Kidney tubule cell (primary cell): ENCODE measurements around the gene BCL6B.
"Not testable (repeated sequence)": the region's sequence is repeated elsewhere in the genome, so short reads cannot be mapped to it uniquely, and the experiment has no call there.

Experiments
- DNase-seq: peaks from one replicate; pipeline ENCODE4 v3.0.0-alpha.2; 2018; ENCODE audit warnings: low spot score

Gene BCL6B

DNA sequence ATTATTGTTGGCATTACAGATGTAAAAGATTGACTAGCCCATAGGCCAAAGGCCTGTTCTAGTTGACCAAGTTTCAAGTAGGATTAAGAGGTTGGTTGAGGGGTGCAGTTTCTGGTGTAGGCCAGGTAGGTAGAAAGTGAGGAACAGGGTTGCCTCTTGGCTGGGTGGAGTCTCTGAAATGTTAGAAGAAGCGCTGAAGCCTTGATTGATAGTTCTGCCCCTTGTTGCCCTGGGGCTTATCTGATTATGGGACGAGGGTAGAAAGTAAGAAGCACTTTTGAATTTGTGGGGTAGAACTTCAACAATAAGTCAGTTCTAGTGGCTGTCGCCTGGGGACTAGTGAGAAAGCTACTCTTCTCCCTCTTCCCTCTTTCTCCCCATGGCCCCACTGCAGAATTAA lies 6.2 kb downstream of the BCL6B start:
- no peak for DNase-seq

DNA sequence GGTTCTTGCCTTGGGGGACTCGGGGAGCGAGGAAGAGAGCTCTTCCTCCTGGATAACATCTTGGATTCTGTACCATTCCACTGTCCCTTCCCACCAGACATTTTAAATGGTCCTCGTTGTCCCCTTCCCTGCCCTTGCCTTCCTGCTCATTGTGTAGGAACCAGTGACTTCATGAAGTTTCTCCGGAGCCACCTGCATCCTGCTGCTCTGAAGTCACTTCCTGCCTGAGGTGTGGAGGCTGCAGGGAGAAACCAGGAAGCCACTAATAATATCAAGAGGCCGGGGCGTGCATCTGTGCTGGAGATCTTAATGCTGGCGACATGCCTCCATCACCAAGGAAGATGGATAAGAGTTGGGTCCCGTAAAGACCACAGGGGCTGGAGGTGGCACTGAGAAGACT lies 6.8 kb downstream of the BCL6B start:
- no peak for DNase-seq

DNA sequence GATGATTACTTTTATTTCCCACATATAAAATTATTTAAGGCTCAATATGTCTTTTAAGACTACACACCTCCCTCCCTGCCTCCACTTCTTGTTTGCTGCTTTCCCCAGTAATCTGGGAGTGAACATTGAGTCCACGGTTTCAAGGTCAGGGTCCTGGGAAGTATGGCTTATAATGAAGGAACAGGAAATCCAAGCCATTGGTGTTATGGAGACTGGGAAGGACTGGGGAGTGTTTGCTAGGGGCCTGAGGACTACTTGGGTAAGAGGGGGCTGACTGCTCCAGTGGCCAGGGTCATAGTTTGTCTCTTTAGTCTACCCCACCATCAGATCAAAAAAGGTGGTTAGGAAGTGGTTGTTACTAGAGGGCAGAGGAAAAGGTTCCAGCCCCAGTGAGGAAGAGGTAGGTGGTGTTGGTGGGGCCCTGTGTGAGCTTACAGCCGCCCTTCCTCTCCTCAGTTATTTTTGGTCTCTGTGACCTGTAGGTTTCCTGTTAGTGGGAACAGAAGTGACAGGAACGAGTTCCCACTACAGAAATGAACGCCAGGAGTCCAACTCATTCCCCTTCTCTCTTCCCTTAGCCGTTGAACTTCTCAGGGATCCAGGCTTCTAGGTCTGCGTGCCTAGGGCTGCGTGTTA lies 12.2 kb downstream of the BCL6B start:
- no peak for DNase-seq

DNA sequence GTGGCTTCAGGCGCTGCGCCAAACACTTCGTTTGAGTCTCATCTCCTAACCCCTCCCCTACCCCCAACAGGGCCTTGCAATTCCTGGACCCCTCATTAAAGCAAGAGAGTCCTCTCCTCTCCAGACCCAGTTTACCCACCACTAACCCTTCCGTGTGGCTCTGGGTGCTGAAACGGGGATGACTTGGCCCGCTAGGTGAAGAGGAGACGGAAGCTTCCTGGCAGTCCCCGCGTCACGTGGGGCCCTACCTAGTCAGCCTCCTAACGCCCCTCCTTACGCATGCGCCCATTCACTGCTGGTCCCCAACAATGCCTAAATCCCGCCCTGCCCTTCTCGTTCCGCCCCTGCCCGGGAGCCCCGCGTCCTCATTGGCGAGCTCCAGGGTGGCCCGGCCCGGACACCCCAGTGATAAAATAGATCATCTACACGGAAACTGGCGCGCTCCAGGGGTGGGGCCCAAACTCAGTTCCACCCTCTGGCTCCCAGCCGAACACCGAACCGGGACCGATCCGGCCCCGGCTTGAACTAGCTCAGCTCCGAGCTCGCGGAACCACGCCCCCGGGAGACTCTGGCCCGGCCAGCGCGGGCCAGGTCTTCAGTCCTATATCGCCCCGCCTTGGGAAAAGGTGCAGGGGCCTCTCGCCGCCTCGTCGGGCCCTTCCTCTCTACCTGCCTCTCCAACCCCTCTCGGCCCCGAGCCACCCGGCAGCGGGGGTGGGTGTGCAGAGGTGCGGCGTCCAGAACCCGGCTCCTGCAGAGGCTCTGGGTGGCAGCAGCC lies 12.9 kb downstream of the BCL6B start, which contains the start of gene SLC16A13:
SLC16A13 (plus strand) TSS at position 425 of the 778 bp plus-strand sequence. CDS start 368 bp downstream, outside the sequence.
- peak; percentile 99 for DNase-seq

DNA sequence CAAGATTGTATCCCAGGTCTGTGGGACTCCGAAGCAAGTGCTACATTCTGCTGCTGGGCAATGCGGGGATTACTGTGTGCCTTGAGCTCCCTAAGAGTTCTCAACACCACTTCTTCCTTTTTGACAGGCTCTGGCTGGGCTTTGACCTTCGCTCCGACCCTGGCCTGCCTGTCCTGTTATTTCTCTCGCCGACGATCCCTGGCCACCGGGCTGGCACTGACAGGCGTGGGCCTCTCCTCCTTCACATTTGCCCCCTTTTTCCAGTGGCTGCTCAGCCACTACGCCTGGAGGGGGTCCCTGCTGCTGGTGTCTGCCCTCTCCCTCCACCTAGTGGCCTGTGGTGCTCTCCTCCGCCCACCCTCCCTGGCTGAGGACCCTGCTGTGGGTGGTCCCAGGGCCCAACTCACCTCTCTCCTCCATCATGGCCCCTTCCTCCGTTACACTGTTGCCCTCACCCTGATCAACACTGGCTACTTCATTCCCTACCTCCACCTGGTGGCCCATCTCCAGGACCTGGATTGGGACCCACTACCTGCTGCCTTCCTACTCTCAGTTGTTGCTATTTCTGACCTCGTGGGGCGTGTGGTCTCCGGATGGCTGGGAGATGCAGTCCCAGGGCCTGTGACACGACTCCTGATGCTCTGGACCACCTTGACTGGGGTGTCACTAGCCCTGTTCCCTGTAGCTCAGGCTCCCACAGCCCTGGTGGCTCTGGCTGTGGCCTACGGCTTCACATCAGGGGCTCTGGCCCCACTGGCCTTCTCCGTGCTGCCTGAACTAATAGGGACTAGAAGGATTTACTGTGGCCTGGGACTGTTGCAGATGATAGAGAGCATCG lies 15.4 kb downstream of the BCL6B start:
- DNase-seq: no peak

DNA sequence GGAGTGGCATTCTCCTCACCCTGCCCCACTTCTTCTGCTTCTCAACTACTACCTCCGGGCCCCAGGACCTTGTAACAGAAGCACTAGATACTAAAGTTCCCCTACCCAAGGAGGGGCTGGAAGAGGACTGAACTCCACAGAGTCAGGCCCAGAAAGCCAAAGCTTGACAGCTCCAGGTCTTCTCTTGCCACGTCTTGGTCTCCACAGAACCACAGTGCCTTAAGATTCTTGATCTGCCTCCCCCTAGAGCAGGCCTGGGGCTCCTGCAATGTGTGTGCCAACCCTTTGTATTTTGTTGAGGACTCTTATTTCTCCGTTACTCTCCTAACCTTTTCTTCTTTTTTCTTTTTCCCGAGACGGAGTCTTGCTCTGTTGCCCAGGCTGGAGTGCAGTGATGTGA lies 17.0 kb downstream of the BCL6B start:
- no peak for DNase-seq

DNA sequence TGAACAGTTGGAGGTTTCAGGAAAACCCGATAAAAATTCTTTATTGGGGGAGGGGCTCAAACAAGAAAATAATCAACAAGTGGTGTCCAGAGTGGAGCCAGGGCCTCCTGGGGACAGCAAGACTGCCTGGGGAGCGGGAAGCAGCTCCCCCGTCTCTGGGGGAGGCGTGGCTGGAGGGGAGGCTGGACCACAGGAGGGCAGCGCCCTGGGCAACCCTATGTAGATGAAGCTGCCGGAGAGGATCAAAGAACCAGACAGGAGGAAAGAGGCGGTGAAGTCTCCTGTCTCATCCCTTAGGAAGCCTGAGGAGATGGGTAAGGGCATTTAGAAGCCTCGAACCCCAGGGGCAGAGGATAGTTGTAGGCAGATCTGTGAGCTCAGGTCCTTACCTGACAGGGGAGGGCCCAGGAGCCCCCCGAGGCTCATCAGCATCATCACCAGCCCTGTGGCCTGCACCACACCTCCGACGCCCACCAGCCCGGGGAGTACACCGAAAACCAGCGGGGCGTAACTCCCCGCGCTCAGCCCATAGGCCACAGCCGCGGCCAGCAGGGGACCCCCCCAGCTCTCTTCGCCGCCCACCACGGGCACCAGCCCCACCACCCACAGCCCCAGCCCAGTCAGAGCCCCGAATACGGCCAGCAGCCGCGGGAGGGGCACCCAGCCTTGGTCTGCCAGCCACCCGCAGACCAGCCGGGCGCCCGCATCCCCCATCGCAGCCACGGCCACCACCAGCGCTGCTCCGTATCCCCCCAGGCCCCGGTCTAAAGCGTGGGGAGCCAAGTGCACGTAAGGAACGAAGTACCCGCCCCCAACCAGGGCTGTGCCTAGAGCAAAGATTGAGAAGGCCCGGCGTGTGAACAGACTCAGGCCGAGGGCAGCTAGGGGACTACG lies 19.0 kb downstream of the BCL6B start:
- no peak for DNase-seq

DNA sequence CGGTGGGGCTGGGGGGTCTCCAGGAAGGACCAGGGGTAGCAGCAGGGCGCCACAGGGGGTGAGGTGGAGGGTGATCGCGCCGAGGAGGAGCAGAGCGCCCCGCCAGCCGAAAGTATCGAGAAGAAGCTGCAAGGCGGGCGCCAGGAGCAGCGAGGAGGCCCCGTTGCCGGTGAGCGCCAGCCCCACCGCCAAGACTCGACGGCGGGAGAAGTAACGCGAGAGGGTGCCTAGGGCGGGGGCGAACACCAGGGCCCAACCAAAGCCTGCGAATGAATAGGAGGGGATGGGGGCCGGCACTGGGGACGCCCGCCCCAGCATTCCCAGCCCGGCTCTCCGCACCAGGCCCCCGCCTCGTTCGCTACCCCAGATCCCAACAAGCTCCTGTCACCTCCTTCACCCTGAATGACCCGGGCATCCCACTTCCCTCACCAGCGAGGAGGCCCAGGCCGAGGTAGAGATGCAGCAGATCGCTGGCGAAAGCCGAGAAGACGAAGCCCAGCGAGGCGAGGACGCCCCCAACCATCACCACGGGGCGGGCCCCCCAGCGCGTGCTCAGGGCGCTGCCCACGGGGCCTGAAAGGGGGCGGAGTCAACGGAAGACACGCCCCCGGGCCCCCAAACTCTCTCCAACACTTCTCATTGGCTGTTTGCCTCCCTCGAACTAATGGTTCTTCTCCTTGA lies 19.8 kb downstream of the BCL6B start:
- DNase-seq: no peak

DNA sequence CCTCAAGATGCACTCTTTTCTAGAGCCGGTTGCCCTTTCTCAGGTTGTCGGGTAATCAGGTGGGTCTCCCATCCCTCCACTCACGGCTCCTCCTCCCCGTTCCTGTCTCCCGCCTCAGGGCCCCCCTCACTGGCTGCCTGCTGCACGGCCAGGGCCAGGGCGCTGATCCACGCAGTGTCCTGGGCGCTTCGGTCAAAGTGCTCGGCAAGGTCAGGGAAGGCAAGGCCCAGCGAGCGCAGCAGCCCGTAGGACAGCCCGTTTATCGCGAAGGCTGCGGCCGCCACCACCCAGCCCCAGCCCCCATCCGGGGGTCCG lies 20.3 kb downstream of the BCL6B start:
- no peak for DNase-seq

DNA sequence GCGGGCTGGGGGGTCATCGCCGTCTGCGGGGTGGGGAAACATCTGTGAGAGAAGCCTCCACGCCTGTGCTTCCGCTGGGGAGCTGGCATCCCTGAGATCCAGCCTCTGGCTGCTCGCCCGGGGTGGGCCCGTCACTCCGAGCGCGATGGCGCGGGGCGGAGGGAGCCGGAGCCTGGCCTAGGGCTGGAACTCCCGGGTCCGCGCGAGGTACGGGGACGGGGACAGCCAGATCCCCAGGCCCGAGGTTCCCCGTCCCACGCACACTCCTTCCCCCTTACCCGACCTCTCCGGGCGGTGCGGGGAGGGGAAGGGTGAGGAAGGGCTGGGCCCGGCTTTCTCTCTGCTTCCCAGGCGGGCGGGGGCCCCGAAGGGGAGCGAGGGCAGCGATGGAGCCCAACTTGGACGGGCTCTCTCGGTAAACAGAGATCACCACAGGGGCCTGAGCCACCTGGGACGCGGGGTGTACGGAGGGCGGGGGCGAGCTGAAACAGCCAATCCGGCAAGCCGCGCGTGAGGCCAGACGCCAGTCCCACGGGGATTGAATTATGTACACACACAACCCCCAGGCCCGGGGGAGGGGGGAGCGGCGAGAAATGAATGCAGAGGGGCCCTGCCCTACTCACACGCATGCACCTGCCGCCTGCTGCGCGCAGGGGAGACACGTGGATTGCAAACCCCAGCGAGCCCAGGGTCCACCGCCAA lies 20.8 kb downstream of the BCL6B start, which contains the start of gene SLC16A11:
SLC16A11 (minus strand) TSS at position 596 of the 702 bp plus-strand sequence; CDS start at position 17, 579 bp downstream.
- DNase-seq: no peak

DNA sequence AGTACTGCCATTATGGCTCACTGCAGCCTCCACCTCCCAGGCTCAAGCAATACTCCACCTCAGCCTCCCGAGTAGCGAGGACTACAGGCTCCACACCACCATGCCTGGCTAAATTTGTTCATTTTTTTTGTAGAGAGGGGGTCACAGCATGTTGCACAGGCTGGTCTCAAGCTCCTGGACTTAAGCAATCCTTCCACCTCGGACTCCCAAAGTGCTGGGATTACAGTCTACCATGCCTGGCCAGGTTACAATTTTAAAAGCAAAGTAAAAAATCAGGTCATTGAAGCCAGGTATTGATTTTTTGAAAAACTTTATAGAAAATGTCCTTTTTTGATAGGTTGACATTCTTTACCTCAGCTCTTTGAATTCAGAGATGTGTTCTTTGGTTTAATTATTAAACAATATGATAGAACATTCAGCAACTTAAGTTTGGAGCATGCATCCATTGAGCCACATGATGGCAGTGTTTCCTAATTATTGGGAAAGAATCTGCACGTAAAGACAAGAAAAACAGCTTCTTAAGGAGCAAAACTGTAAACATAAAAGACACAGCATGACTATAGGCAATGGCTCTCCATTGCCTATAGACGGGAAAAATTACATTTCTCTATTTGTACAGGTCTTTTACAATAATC lies 22.8 kb downstream of the BCL6B start:
- peak; percentile 84 for DNase-seq

DNA sequence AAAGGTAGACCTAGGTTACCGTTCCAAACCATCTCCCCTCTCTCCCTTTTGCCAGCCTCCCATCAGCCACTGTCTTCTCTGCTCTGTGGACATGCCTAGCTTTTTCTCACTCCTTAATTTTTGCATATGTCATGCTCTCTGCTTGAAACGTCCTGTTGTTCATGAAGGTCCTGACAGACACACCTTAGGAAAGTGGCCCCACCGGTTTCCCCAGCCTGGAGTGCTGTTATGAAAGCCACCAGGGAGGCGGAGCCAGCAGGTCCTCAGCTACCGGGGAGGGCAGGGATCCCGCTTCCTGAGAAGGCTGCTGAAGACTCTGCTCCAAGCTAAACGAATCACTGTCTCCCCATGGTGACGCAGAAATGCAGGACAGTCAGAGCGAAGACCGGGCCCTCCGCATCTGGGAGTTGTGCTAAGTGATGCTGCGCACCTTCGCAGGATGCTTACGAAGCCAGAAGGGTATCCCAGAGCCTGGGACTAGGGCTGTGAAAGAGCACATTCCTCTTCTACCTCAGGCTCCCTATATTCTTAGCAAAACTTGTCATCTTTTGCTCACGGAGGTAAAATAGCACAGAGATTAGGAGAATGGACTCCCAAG lies 23.4 kb downstream of the BCL6B start:
- DNase-seq: peak; percentile 53

DNA sequence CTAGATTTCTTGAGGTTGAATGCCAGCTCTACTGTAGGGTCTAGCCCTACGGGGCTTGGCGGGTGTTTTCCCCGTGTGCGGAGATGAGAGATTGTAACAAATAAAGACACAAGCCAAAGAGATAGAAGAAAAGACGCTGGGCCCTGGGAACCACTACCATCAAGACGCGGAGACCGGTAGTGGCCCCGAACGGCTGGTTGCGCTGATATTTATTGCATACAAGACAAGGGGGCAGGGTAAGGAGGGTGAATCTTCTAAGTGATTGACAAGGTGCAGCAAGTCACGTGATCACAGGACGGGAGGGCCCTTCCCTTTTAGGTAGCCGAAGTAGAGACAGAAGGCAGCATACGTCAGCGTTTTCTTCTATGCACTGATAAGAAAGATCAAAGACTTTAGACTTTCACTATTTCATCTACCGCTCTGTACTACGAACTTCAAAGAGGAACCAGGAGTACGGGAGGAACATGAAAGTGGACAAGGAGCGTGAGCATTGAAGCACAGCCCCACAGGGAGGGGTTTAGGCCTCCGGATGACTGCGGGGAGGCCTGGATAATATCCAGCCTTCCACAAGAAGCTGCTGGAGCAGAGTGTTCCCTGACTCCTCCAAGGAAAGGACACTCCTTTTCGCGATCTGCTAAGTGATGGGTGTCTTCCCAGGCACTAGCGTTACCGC lies 24.0 kb downstream of the BCL6B start:
- DNase-seq: peak; percentile 34

DNA sequence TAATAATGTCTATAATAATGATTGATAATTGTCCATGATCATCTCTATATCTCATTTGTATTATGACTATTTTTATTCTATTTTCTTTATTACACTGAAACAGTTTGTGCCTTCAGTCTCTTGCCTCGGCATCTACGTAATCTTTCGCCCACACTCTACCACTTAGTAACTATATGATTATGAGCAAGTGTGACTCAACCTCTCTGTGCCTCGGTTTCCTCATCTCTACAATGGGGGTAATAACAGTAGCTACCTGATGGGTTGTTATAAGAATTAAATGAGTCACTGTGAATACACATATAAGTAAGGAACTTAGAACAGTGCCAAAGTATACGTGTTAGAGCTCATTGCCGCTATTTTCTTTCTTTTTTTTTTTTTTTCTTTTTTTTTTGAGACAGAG lies 24.7 kb downstream of the BCL6B start:
- DNase-seq: no peak

DNA sequence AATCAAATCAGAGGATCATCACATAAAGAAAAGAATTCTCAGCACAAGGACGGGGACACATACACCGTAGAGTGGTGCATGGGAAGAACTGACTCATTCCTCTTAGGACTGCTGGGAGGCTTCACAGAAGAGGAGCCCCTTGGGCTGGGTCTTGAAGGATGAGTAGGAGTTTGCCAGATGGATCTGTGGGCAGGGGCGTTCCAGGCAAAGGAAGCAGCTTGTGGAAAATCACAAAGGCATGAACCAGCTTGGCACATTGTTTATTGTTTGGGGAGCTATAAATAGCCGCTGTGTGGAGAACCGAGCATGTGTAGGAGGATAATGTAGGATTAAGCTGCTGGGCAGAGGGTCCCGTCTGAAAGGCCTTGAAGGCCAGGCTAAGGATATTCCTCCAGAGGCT lies 26.1 kb downstream of the BCL6B start:
- no peak for DNase-seq

DNA sequence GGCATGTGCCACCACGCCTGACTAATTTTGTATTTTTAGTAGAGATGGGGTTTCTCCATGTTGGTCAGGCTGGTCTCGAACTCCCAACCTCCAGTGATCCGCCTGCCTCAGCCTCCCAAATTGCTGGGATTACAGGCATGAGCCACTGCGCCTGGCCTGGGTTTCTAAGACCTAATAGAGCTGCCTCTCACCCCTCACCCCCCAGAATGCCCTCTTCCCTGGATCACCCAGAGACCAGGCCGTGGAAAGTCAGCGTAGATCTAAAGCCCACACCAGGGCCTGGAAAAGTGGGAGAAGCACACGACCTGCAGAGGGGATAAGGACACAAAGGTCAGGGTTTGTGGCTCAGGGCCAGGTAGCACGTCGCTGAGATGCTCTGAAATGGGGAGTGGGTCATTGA lies 27.7 kb downstream of the BCL6B start:
- DNase-seq: not testable (repeated sequence)

DNA sequence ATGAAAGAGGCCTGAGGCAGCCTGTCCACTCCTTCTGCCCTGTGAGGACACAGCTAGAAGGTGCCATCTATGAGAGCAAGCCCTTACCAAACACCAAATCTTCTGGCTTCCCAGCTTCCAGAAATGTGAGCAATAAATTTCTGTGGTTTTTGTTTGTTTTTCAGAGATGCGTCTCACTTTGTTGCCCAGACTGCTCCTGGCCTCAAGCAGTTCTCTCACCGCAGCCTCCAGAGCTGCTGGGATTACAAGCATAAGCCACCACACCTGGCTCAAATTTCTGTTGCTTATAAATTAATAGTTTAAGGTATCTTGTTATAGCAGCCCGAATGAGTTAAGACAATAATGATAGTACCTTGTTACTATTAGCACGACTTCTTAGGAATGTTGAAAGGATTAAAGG lies 33.5 kb downstream of the BCL6B start:
- DNase-seq: peak; percentile 53

DNA sequence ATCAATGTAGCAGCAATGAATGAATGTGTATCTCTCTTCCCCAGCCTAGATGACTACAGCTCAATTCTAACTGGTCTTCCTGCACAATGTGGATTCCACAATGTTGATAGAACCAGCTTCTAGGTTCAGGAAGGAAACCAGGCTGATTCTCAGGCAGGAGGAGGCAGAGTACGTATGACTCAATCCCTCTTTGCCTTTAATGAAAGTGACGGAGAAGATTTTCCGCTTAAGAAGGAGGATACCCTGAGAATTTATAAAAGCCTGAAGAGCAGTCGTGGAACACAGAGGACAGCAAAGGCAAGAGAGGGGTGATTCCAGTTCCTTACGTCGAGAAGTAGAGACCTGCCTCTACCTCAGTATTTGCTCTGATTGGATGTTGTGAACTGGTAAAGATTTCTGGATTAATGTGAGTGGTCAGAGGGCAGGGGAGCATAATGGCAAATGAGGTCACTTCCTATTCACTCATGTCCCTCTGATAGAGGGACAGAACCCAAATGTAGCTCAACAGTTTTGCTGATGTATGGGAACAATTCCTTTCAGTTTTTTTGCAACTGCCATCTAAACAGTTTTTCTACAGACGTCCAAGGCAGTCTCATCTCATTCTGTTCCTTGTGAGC lies 36.1 kb downstream of the BCL6B start:
- peak; percentile 28 for DNase-seq
